ENCODE data around the gene DNAJC13.

The DNAJC13 gene

GRCh38 chr3:132563420-132564069, 146.2 kb downstream of the DNAJC13 start:
- no peak for DNase-seq (ENCODE audit: low read depth in 1 of 2, low spot score in 1 of 2)
- TF ChIP-seq SPI1 (IDR thresholded peaks at IDR 0.05; ENCODE audit: borderline replicate concordance, low read depth) (no peak), GABPA (IDR thresholded peaks at IDR 0.05; ENCODE audit: low read depth) (no peak), POLR2AphosphoS5 (IDR thresholded peaks at IDR 0.05; ENCODE audit: low read depth) (no peak)
- TF ChIP-seq, protein P1, sequence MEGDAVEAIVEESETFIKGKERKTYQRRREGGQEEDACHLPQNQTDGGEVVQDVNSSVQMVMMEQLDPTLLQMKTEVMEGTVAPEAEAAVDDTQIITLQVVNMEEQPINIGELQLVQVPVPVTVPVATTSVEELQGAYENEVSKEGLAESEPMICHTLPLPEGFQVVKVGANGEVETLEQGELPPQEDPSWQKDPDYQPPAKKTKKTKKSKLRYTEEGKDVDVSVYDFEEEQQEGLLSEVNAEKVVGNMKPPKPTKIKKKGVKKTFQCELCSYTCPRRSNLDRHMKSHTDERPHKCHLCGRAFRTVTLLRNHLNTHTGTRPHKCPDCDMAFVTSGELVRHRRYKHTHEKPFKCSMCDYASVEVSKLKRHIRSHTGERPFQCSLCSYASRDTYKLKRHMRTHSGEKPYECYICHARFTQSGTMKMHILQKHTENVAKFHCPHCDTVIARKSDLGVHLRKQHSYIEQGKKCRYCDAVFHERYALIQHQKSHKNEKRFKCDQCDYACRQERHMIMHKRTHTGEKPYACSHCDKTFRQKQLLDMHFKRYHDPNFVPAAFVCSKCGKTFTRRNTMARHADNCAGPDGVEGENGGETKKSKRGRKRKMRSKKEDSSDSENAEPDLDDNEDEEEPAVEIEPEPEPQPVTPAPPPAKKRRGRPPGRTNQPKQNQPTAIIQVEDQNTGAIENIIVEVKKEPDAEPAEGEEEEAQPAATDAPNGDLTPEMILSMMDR (IDR thresholded peaks at IDR 0.05; ENCODE audit: insufficient read depth, low read length) = no peak
- TF ChIP-seq, protein P2, sequence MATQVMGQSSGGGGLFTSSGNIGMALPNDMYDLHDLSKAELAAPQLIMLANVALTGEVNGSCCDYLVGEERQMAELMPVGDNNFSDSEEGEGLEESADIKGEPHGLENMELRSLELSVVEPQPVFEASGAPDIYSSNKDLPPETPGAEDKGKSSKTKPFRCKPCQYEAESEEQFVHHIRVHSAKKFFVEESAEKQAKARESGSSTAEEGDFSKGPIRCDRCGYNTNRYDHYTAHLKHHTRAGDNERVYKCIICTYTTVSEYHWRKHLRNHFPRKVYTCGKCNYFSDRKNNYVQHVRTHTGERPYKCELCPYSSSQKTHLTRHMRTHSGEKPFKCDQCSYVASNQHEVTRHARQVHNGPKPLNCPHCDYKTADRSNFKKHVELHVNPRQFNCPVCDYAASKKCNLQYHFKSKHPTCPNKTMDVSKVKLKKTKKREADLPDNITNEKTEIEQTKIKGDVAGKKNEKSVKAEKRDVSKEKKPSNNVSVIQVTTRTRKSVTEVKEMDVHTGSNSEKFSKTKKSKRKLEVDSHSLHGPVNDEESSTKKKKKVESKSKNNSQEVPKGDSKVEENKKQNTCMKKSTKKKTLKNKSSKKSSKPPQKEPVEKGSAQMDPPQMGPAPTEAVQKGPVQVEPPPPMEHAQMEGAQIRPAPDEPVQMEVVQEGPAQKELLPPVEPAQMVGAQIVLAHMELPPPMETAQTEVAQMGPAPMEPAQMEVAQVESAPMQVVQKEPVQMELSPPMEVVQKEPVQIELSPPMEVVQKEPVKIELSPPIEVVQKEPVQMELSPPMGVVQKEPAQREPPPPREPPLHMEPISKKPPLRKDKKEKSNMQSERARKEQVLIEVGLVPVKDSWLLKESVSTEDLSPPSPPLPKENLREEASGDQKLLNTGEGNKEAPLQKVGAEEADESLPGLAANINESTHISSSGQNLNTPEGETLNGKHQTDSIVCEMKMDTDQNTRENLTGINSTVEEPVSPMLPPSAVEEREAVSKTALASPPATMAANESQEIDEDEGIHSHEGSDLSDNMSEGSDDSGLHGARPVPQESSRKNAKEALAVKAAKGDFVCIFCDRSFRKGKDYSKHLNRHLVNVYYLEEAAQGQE (IDR thresholded peaks at IDR 0.05; ENCODE audit: insufficient replicate concordance, low read depth) = no peak
- no peak overlapping the region for H3K27ac ChIP-seq (replicated peaks)

DNA sequence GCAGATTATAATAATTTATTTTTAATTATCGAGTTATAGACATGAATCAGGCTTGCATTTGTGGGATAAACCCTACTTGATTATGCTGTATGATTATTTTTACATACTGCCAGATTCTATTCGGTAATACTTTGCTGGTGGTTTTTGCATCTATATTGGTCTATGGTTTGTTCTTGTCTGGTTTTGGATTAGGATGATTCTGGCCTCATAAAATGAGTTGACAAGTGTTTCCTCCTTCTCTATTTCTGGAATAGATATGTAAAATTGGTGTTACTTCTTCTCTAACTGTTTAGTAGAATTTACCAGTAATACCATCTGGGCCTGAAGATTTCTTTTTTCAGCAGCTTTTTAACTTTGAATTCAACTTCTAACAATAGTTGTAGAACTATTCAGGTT, 146.8 kb downstream of the DNAJC13 start:
- TF ChIP-seq POLR2AphosphoS5 (IDR thresholded peaks at IDR 0.05; ENCODE audit: low read depth) (no peak), SPI1 (IDR thresholded peaks at IDR 0.05; ENCODE audit: borderline replicate concordance, low read depth) (no peak), GABPA (IDR thresholded peaks at IDR 0.05; ENCODE audit: low read depth) (no peak)
- TF ChIP-seq, protein P2 (IDR thresholded peaks at IDR 0.05; ENCODE audit: insufficient replicate concordance, low read depth) = no peak
- TF ChIP-seq, protein P1 (IDR thresholded peaks at IDR 0.05; ENCODE audit: insufficient read depth, low read length) = no peak
- Histone ChIP-seq H3K4me3 (replicated peaks; ENCODE audit: insufficient read depth, low read length) (no peak overlapping the region), H3K27ac (replicated peaks) (no peak overlapping the region), H3K27me3 (ENCODE audit: insufficient read depth, poor library complexity, severe bottlenecking) (no peaks in the 10 kb centered on the region)
- DNase-seq (ENCODE audit: low read depth in 1 of 2, low spot score in 1 of 2) = no peak

More at GRCh38 chr3:132563420-132564069, 146.2 kb downstream of the DNAJC13 start:
- no peaks in the 10 kb centered on the region for H3K27me3 ChIP-seq (ENCODE audit: insufficient read depth, poor library complexity, severe bottlenecking)
- H3K4me3 ChIP-seq (replicated peaks; ENCODE audit: insufficient read depth, low read length) = no peak overlapping the region

DNA sequence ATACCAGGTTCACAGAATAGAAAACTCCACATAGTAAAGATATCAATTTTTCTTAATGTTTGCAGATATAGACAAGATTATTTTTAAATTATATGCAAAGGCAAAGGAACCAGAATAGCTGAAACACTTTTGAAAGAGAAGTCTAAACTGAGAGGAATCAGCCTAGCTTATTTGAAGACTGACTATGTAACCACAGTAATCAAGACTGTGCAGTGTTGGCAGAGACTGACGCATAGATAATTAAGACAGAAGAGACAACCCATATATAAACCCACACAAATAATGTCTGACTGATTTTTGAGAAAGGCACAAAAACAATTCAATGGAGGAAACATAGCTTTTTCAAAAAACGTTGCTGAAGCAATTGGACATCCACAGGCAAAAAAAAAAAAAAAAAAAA, 151.1 kb downstream of the DNAJC13 start:
- no peak for DNase-seq (ENCODE audit: low read depth in 1 of 2, low spot score in 1 of 2)
- TF ChIP-seq, protein P1 (IDR thresholded peaks at IDR 0.05; ENCODE audit: insufficient read depth, low read length) = no peak
- no peak for TF ChIP-seq GABPA (IDR thresholded peaks at IDR 0.05; ENCODE audit: low read depth)
- no peak for TF ChIP-seq POLR2AphosphoS5 (IDR thresholded peaks at IDR 0.05; ENCODE audit: low read depth)
- no peak for TF ChIP-seq SPI1 (IDR thresholded peaks at IDR 0.05; ENCODE audit: borderline replicate concordance, low read depth)
- TF ChIP-seq, protein P2 (IDR thresholded peaks at IDR 0.05; ENCODE audit: insufficient replicate concordance, low read depth) = no peak
- Histone ChIP-seq H3K27me3 (ENCODE audit: insufficient read depth, poor library complexity, severe bottlenecking) (no peaks in the 10 kb centered on the region), H3K27ac (replicated peaks) (no peak overlapping the region), H3K4me3 (replicated peaks; ENCODE audit: insufficient read depth, low read length) (no peak overlapping the region)

Measured in HL-60 (cell line).